Measurements from ENCODE around the gene PGAP3.

GRCh38 chr17:39636927-39637736 is 50.7 kb downstream of the PGAP3 start, which contains the start of gene STARD3:
- TF ChIP-seq CTCF (IDR thresholded peaks at IDR 0.05) (peak in 2 of 3 donors; percentile 9 to 17), POLR2A (IDR thresholded peaks at IDR 0.05) (peak; percentile 33)

Data from breast epithelium (tissue), 3 donors.